GM06990 (cell line): ENCODE measurements around the gene MXI1.
"Not testable (repeated sequence)": the region's sequence is repeated elsewhere in the genome, so short reads cannot be mapped to it uniquely, and the experiment has no call there.

Experiments used
- DNase-seq: peaks from one replicate; pipeline ENCODE4 v3.0.0-alpha.2; 2011; ENCODE audit not compliant: insufficient read length; ENCODE audit errors: extremely low read depth
- H3K27me3 ChIP-seq: replicated peaks from 2 replicates; pipeline ENCODE4 v1.6.0; 2011; ENCODE audit warnings: low read length; ENCODE audit not compliant: control insufficient read depth, insufficient read depth
- H3K36me3 ChIP-seq: 2 replicates; pipeline ENCODE4 v1.5.1; 2011; ENCODE audit warnings: low read length; ENCODE audit not compliant: control insufficient read depth, insufficient read depth
- H3K4me3 ChIP-seq: replicated peaks from 2 replicates; pipeline ENCODE4 v1.5.1; 2011; ENCODE audit warnings: low read depth, mild to moderate bottlenecking, control low read depth, low read length
- CTCF ChIP-seq: IDR thresholded peaks from 2 replicates; pipeline ENCODE4 v1.5.1; 2011; ENCODE audit warnings: low read length, control low read depth, mild to moderate bottlenecking, inconsistent platforms; ENCODE audit not compliant: insufficient read depth, poor library complexity, severe bottlenecking

Gene MXI1

GRCh38 chr10:110239892-110240291 is 32.5 kb downstream of the MXI1 start:
- H3K36me3 ChIP-seq, result no peaks in the 10 kb centered on the region
- no peaks in the 10 kb centered on the region for H3K27me3 ChIP-seq
- no peak for TF ChIP-seq CTCF
- no peak overlapping the region for H3K4me3 ChIP-seq
- DNase-seq, result no peak

- Histone ChIP-seq H3K36me3 (no peaks in the 10 kb centered on the region), H3K4me3 (no peak overlapping the region), H3K27me3 (no peaks in the 10 kb centered on the region)
- DNase-seq, result no peak
- no peak for TF ChIP-seq CTCF
These were observed 34.0 kb downstream of the MXI1 start for GRCh38 chr10:110241407-110241806.

- TF ChIP-seq CTCF, result no peak
- no peaks in the 10 kb centered on the region for H3K36me3 ChIP-seq
- H3K4me3 ChIP-seq, result no peak overlapping the region
- no peaks in the 10 kb centered on the region for H3K27me3 ChIP-seq
- no peak for DNase-seq
These were observed 34.4 kb downstream of the MXI1 start for GRCh38 chr10:110241841-110242240.

- TF ChIP-seq CTCF, result no peak
- H3K4me3 ChIP-seq, result no peak overlapping the region
- no peak for DNase-seq
- no peaks in the 10 kb centered on the region for H3K27me3 ChIP-seq
- no peaks in the 10 kb centered on the region for H3K36me3 ChIP-seq
These were observed 35.1 kb downstream of the MXI1 start for GRCh38 chr10:110242511-110242910.

GRCh38 chr10:110244550-110244949 is 37.1 kb downstream of the MXI1 start:
- DNase-seq, result no peak
- TF ChIP-seq CTCF, result no peak
- Histone ChIP-seq H3K27me3 (no peaks in the 10 kb centered on the region), H3K36me3 (no peaks in the 10 kb centered on the region), H3K4me3 (no peak overlapping the region)

- H3K27me3 ChIP-seq, H3K4me3 ChIP-seq, DNase-seq, H3K36me3 ChIP-seq: not testable (repeated sequence)
These were observed 40.4 kb downstream of the MXI1 start for GRCh38 chr10:110247833-110248232.

- H3K4me3 ChIP-seq, DNase-seq: not testable (repeated sequence)
These were observed 42.1 kb downstream of the MXI1 start for GRCh38 chr10:110249489-110249888.

GRCh38 chr10:110251392-110251791 is 44.0 kb downstream of the MXI1 start:
- H3K4me3 ChIP-seq, H3K36me3 ChIP-seq, H3K27me3 ChIP-seq: not testable (repeated sequence)
- DNase-seq, result peak; percentile 33

More at GRCh38 chr10:110249489-110249888, 42.1 kb downstream of the MXI1 start:
- not testable (repeated sequence) for H3K27me3 ChIP-seq, H3K36me3 ChIP-seq
